GM20431 (cell line): ENCODE results near the gene NECTIN4.

Experiments used
- in situ Hi-C: fragments of 300-500 bp; cut with MseI, MboI; formaldehyde crosslinking; loops from one replicate; pipeline ENCODE4 v1.15.0; 2020; ENCODE audit warnings: low sequenced_read_pairs; ENCODE audit not compliant: unreplicated experiment

The NECTIN4 gene

GRCh38 chr1:161113915-161114314 is 24.6 kb upstream of the NECTIN4 start:
- in situ Hi-C loops: no loop called here

- in situ Hi-C loops: no loop called here
Observed at GRCh38 chr1:161111527-161111926, 22.2 kb upstream of the NECTIN4 start.

DNA sequence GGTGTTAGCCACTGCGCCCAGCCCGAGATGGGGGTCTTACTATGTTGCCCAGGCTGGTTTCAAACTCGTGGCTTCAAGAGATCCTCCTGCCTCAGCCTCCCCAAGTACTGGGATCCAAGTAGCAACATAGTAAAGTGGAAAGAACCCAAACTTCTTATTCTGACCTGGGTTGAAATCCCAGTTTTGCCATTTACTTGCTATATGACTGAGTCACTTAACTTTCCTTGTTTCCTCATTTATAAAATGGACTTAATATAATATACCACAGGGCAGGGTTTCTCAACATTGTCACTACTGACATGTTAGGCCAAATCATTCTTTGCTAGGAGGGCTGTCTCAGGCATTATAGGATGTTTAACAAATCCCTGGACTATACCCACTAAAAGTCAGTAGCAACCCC is 21.8 kb upstream of the NECTIN4 start:
- in situ Hi-C loops: no loop called here

- in situ Hi-C loops: no loop called here
Observed at GRCh38 chr1:161106431-161106830, 17.1 kb upstream of the NECTIN4 start.

- in situ Hi-C loops: no loop called here
Observed at GRCh38 chr1:161100556-161100955, 11.2 kb upstream of the NECTIN4 start.

DNA sequence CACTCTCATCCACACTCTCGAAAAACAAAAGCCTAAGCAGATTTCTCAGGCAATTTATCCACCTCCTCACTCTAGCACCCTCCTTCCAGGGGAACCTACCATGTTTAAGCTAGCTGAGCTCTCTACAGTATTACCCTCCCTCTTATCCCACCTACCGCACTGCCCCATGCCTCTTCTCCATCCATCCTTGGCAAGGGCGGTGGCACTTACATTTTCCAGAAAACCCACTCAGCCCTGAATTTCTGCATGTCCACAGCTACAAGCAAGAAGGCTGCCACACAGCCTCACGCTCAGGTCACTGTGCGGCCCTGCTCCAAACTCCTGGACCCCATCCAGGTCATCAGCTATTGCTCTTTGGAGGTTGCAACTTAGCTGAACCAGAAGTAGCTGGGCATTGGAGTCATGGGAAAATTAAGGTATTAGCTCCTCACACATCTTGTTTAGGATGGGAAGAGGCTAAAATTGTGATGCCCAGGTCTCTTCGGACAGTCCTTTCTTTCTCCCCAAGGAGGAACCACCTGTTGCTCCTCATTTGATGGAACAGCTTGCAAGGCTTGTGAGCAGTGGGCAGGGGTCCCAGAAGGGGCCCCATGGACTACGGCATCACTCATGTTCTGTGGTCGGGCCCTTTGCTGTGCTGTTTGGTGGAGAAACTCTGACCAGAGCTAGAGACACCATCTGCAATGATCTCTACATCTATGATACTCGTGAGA is 9.9 kb upstream of the NECTIN4 start:
- in situ Hi-C loops: no loop called here

DNA sequence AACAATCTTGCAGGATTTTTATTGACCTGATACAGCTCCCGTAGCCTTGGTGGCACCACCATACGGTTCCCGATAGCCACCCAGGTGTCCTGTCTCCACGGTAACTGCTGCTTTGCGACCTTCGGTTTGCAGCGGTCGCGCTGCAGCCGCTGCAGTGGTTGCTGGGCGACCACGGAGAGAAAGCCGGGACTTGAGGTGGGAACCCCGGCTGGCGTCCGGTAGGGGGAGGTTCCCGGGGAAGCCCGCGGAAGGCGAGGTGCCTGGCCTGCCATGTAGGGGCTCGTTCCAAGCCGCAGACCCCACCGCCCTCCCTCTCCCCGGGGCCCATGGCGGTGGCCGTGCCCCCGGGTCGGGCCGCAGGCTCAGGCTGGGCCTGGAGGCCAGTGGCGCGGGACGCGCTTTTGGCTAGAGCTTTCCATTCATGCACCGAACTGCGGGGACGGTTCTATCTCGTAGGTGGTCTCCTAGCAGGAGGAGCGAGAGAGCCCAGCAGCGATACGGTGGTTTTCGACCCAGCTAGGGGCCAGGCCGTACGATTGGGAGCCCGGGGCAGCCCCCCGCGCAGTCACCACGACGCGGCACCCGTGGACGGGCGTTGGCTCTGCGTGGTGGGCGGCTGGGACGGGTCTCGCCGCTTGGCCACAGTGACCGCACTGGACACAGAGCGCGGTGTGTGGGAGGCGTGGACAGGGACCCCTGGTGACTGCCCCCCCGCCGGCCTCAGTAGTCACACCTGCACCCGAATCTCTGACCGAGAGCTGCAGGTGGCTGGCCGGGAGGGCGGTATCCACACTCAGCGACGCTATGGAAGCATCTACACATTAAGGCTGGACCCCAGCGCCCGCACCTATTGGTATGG is 9.1 kb upstream of the NECTIN4 start, which contains the start of gene KLHDC9:
TSS of gene KLHDC9 (plus strand) at position 152 of the 859 bp plus-strand sequence. CDS start at position 327, 175 bp downstream.
- in situ Hi-C loops: no loop called here

- in situ Hi-C loops: no loop called here
Observed at GRCh38 chr1:161096530-161096929, 7.2 kb upstream of the NECTIN4 start.

- in situ Hi-C loops: no loop called here
Observed at GRCh38 chr1:161096015-161096414, 6.7 kb upstream of the NECTIN4 start.

DNA sequence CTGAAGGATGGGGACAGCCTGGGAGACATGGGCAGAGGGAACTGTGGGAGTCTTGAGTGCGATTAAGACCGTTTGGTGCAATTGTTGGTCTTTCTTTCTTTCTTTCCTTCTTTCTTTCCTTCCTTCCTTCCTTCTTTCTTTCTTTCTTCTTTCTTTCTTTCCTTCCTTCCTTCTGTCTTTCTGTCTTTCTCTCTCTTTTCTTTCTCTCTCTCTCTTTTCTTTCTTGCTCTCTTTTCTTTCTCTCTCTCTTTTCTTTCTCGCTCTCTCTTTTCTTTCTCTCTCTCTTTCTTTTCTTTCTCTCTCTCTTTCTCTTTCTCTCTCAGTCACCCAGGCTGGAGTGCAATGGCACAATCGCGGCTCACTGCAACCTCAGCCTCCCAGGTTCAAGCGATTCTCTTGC is 5.9 kb upstream of the NECTIN4 start:
- in situ Hi-C loops: no loop called here

GRCh38 chr1:161094481-161094880 is 5.1 kb upstream of the NECTIN4 start:
- in situ Hi-C loops: no loop called here

GRCh38 chr1:161092621-161093028 is 3.3 kb upstream of the NECTIN4 start:
- in situ Hi-C loops: no loop called here

GRCh38 chr1:161091796-161092507 is 2.6 kb upstream of the NECTIN4 start:
- in situ Hi-C loops: no loop called here

DNA sequence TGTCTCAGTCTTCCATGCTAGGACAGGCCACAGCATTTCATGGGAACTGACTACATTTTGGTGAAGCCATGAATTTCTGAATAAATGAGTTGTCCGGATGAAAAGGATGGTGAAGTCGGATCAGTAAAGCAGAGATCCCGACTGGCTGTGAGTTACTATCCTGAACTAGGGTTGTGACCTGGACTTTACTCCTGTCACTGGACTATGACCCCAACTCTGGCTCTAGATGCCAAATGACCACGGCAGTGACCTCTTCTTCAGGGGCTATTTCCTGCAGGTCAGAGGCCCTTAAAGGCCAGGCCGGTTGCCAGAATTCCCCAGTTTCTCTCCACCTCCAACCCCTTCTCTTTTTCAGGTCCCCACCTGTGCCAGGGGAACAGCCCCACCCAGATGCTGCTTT is 1.7 kb upstream of the NECTIN4 start:
- in situ Hi-C loops: no loop called here

- in situ Hi-C loops: no loop called here
Observed at GRCh38 chr1:161090617-161091016, 1.3 kb upstream of the NECTIN4 start.

DNA sequence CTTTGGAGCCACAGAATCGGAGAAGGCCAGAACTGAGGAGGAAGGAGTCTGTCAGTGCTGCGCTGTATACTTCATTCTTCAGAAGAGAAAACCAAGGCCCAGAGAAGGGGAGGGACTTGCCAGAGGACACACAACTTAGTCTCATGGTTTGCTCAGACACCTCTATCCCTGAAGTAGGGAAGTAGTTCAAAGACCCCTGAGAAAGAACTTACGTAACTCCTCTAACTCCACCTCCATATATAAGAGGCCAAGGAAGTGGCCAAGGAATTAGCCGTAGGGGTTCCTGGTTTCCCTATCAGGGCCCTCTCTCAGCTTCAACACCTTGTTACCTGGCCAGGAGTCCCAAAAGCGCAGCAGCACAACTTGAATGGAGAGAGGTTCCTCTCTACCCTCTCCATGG is 580 bp upstream of the NECTIN4 start:
- in situ Hi-C loops: no loop called here

DNA sequence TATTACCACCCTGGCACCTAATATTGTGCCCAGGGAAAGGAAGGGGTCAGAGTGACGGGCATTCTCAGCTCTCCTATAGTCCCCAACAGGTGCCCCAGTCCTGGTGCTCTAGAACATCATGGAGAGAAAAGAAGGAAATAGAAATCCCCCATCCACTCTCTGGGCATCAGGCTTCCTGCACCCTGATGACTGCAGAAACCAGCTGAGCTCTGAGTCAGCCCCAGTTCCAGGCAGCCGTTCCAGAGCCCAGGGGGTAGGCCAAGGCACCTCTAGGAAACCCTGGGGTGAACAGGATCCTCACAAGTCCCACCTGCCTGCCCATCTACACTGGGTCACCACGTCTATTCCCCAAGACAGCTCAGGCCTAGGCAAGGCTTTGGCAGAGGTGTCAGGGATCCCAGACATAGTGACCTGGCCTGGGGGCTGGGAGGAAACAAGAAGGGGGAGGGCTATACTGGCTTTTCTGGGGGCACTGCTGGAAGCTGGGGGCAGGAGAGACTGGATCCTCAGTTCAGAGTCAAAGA is 709 bp downstream of the NECTIN4 start:
- in situ Hi-C loops: no loop called here

- in situ Hi-C loops: no loop called here
Observed at GRCh38 chr1:161086457-161086856, 2.9 kb downstream of the NECTIN4 start.

GRCh38 chr1:161085165-161085564 is 4.2 kb downstream of the NECTIN4 start:
- in situ Hi-C loops: no loop called here

DNA sequence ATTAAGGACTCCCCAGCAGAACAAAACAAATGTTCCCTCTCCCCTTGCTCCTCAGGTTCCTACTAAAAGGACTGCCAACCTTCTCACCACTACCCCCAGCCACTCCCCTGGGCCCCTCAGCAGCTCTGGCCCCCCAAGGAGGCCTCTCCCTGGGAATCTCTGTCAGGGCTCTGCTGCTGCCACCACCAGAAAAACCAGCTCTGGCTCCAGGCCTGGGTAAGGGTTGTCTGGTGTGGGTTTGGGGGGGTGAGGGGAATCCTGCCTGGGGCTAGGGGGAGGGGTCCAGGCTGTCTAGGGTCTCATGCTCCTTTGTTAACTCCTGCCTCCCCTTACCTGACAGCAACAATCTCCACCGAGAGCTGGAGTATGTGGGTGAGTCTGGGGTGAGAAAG is 4.8 kb downstream of the NECTIN4 start:
- in situ Hi-C loops: no loop called here
